SU-DHL-6 (cell line): ENCODE data around the gene PEX5.

ENCODE experiments used
- H2AFZ ChIP-seq: fragments of 200-600 bp; sonication (generic); 2 replicates; pipeline ENCODE4 v1.6.1; 2014; ENCODE audit warnings: low read depth, mild to moderate bottlenecking, moderate library complexity, mixed read lengths, antibody characterized with exemption, low read length; ENCODE audit not compliant: severe bottlenecking
- H3F3A ChIP-seq: fragments of 200-600 bp; shearing (Covaris generic); 2 replicates; pipeline ENCODE4 v1.6.0; 2016; ENCODE audit warnings: antibody characterized with exemption, mild to moderate bottlenecking; ENCODE audit not compliant: insufficient read depth
- H3K27ac ChIP-seq: fragments of 200-600 bp; sonication (generic); 2 replicates; pipeline ENCODE4 v1.5.1; 2016; ENCODE audit warnings: low read depth, mild to moderate bottlenecking, low read length, moderate library complexity, mixed read lengths
- H3K27me3 ChIP-seq: fragments of 200-600 bp; sonication (generic), shearing (Covaris generic); 2 replicates; pipeline ENCODE4 v1.6.0; 2014; ENCODE audit warnings: mild to moderate bottlenecking, low read length
- H3K36me3 ChIP-seq: fragments of 200-600 bp; sonication (generic); 2 replicates; pipeline ENCODE4 v1.6.1; 2014; ENCODE audit warnings: mild to moderate bottlenecking, low read length, mixed read lengths
- H3K4me2 ChIP-seq: fragments of 300-600, 200-600 bp; shearing (Covaris generic), sonication (generic); 2 replicates; pipeline ENCODE4 v1.6.0; 2014; ENCODE audit warnings: low read length, low read depth, mild to moderate bottlenecking; ENCODE audit not compliant: poor library complexity, severe bottlenecking
- H3K4me3 ChIP-seq: fragments of 200-600 bp; sonication (generic); 2 replicates; pipeline ENCODE4 v1.5.1; 2014; ENCODE audit warnings: antibody characterized with exemption, low read length, mild to moderate bottlenecking, mixed read lengths; ENCODE audit not compliant: insufficient read depth, poor library complexity, severe bottlenecking
- H3K79me2 ChIP-seq: fragments of 200-600 bp; sonication (generic); 2 replicates; pipeline ENCODE4 v1.6.1; 2014; ENCODE audit warnings: mild to moderate bottlenecking, low read length, moderate library complexity; ENCODE audit not compliant: insufficient read depth
- H3K9ac ChIP-seq: fragments of 200-600 bp; sonication (generic); 2 replicates; pipeline ENCODE4 v1.7.0; 2014; ENCODE audit warnings: mild to moderate bottlenecking, low read length
- H3K9me2 ChIP-seq: fragments of 200-600 bp; sonication (generic); replicated peaks from 2 replicates; pipeline ENCODE4 v1.6.1; 2014; ENCODE audit warnings: low read length; ENCODE audit not compliant: insufficient read depth
- H3K9me3 ChIP-seq: fragments of 200-600 bp; sonication (generic); 2 replicates; pipeline ENCODE4 v1.6.1; 2014; ENCODE audit warnings: low read length, mixed read lengths; ENCODE audit not compliant: insufficient read depth
- H4K20me1 ChIP-seq: fragments of 200-600 bp; sonication (generic); 2 replicates; pipeline ENCODE4 v1.6.1; 2014; ENCODE audit warnings: low read depth, mild to moderate bottlenecking, antibody characterized with exemption, low read length, moderate library complexity, mixed read lengths
- EZH2phosphoT487 ChIP-seq: fragments of 200-600 bp; sonication (generic), shearing (Covaris generic); conservative IDR thresholded peaks from 2 replicates; pipeline ENCODE4 v1.6.1; 2018; ENCODE audit warnings: mild to moderate bottlenecking, antibody characterized with exemption, low read length, moderate library complexity, mixed read lengths
- TF ChIP-seq, protein P1 (sequence below): fragments of 200-600 bp; sonication (generic); IDR thresholded peaks from one replicate; pipeline ENCODE4 v1.5.1; 2017; ENCODE audit warnings: antibody characterized with exemption, mild to moderate bottlenecking, low read length, moderate library complexity; ENCODE audit not compliant: insufficient read depth, poor library complexity, severe bottlenecking

PEX5 gene

DNA sequence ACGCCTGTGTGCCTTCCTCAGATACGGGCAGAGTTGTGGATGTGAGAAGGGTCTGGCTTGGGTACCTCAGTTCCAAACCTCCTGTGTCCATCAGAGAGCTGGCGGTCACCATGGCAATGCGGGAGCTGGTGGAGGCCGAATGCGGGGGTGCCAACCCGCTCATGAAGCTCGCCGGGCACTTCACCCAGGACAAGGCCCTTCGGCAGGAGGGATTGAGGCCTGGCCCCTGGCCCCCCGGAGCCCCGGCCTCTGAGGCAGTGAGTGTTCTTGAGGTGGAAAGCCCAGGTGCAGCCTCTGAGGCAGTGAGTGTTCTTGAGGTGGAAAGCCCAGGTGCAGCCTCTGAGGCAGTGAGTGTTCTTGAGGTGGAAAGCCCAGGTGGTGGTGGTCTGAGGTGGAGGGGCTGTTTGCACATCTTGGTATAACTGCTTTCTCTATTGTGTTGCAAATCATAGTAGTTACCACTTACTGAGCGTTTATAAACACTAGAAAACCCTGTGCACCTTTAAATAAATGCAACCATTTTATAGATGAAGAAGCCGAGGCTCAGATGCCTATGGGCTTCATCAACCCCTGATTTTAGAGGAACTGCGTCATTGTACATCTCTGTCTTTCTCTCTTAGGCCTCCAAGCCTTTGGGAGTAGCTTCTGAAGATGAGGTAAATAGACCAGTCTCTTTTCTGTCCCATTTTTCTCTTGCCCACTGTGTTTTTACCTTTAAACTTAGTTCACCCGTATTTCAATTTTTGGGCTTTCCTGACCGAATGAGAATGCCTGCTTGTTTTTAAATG is 976 bp downstream of the PEX5 start:
- Histone ChIP-seq H4K20me1 (no peaks in the 10 kb centered on the region), H2AFZ (peak overlapping the region; percentile 64), H3K27ac (peak overlapping the region; percentile 72), H3K9ac (peak overlapping the region; percentile 86), H3K27me3 (no peaks in the 10 kb centered on the region), H3K36me3 (peaks cover 6% of the 10 kb centered on the region), H3K4me3 (peak overlapping the region; percentile 84), H3K79me2 (peaks cover 4% of the 10 kb centered on the region; the same call in 1 of the 2 replicates), H3F3A (peaks cover 10% of the 10 kb centered on the region; the same call in 1 of the 2 replicates), H3K9me3 (no peaks in the 10 kb centered on the region), H3K4me2 (peak overlapping the region; percentile 67), H3K9me2 (no peaks in the 10 kb centered on the region)
- TF ChIP-seq EZH2phosphoT487 = no peak
- TF ChIP-seq, protein P1, sequence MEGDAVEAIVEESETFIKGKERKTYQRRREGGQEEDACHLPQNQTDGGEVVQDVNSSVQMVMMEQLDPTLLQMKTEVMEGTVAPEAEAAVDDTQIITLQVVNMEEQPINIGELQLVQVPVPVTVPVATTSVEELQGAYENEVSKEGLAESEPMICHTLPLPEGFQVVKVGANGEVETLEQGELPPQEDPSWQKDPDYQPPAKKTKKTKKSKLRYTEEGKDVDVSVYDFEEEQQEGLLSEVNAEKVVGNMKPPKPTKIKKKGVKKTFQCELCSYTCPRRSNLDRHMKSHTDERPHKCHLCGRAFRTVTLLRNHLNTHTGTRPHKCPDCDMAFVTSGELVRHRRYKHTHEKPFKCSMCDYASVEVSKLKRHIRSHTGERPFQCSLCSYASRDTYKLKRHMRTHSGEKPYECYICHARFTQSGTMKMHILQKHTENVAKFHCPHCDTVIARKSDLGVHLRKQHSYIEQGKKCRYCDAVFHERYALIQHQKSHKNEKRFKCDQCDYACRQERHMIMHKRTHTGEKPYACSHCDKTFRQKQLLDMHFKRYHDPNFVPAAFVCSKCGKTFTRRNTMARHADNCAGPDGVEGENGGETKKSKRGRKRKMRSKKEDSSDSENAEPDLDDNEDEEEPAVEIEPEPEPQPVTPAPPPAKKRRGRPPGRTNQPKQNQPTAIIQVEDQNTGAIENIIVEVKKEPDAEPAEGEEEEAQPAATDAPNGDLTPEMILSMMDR = no peak

GRCh38 chr12:7193674-7194073 is 4.2 kb downstream of the PEX5 start:
- peaks cover 12% of the 10 kb centered on the region for H3K36me3 ChIP-seq

GRCh38 chr12:7197841-7198240 is 8.4 kb downstream of the PEX5 start:
- H3K36me3 ChIP-seq = peaks cover 18% of the 10 kb centered on the region
- no peak overlapping the region for H3K4me3 ChIP-seq
- H3K27me3 ChIP-seq = no peaks in the 10 kb centered on the region
- no peak overlapping the region for H3K4me2 ChIP-seq
- H3K9me3 ChIP-seq = no peaks in the 10 kb centered on the region
- H2AFZ ChIP-seq = no peak overlapping the region
- no peaks in the 10 kb centered on the region for H3K9me2 ChIP-seq
- no peak overlapping the region for H3K27ac ChIP-seq
- H3F3A ChIP-seq = no peaks in the 10 kb centered on the region
- peaks cover 9% of the 10 kb centered on the region; the same call in 1 of the 2 replicates for H3K79me2 ChIP-seq
- H3K9ac ChIP-seq = no peak overlapping the region
- TF ChIP-seq, protein P1 = no peak
- TF ChIP-seq EZH2phosphoT487 = no peak
- no peaks in the 10 kb centered on the region for H4K20me1 ChIP-seq

More at GRCh38 chr12:7193674-7194073, 4.2 kb downstream of the PEX5 start:
- Histone ChIP-seq H3F3A (peaks cover 4% of the 10 kb centered on the region; the same call in 1 of the 2 replicates), H3K9me3 (no peaks in the 10 kb centered on the region), H3K9me2 (no peaks in the 10 kb centered on the region), H3K27me3 (no peaks in the 10 kb centered on the region), H4K20me1 (no peaks in the 10 kb centered on the region), H3K4me2 (no peak overlapping the region), H2AFZ (no peak overlapping the region), H3K4me3 (no peak overlapping the region), H3K9ac (no peak overlapping the region), H3K27ac (no peak overlapping the region), H3K79me2 (peaks cover 12% of the 10 kb centered on the region; the same call in 1 of the 2 replicates)
- no peak for TF ChIP-seq EZH2phosphoT487
- TF ChIP-seq, protein P1 = no peak
